Measurements from ENCODE around the gene CENPK. TPM values are rescaled to one million over a fixed set of nuclear protein-coding genes. Genes with fewer than 3 reads are reported as not detected.

The CENPK gene
- polyA plus RNA-seq, 1 donor (not counting 4 experiments of a cell fraction or from before 2014, with no cell fraction given) = 15.4 TPM

- no peaks in the 10 kb centered on the region for H3K79me2 ChIP-seq (ENCODE audit: control insufficient read depth, insufficient read depth, low read length)
- TF ChIP-seq, protein P1, sequence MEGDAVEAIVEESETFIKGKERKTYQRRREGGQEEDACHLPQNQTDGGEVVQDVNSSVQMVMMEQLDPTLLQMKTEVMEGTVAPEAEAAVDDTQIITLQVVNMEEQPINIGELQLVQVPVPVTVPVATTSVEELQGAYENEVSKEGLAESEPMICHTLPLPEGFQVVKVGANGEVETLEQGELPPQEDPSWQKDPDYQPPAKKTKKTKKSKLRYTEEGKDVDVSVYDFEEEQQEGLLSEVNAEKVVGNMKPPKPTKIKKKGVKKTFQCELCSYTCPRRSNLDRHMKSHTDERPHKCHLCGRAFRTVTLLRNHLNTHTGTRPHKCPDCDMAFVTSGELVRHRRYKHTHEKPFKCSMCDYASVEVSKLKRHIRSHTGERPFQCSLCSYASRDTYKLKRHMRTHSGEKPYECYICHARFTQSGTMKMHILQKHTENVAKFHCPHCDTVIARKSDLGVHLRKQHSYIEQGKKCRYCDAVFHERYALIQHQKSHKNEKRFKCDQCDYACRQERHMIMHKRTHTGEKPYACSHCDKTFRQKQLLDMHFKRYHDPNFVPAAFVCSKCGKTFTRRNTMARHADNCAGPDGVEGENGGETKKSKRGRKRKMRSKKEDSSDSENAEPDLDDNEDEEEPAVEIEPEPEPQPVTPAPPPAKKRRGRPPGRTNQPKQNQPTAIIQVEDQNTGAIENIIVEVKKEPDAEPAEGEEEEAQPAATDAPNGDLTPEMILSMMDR (optimal IDR thresholded peaks at IDR 0.05 in 1 of 3, IDR thresholded peaks at IDR 0.05 in 1 of 3, conservative IDR thresholded peaks at IDR 0.05 in 1 of 3; ENCODE audit: extremely low read depth in 1 of 3, insufficient read depth in 2 of 3, low read length in 3 of 3) = no peak
- no peak for TF ChIP-seq EZH2 (IDR thresholded peaks at IDR 0.05; ENCODE audit: low read length)
- DNase-seq (ENCODE audit: low read depth, low spot score) = no peak
- H3K9ac ChIP-seq (ENCODE audit: control insufficient read depth, extremely low read depth, insufficient read depth, low read length) = no peak overlapping the region
- H3K9me3 ChIP-seq (ENCODE audit: control insufficient read depth, low read depth, low read length) = no peaks in the 10 kb centered on the region
- H3K27ac ChIP-seq (ENCODE audit: control insufficient read depth, insufficient read depth, low read length) = no peak overlapping the region
- H3K4me2 ChIP-seq (ENCODE audit: control insufficient read depth, extremely low read depth, insufficient read depth, low read depth, low read length) = no peak overlapping the region
- H4K20me1 ChIP-seq (ENCODE audit: control insufficient read depth, extremely low read depth, insufficient read depth, low read length) = no peaks in the 10 kb centered on the region
- no peak overlapping the region for H3K4me3 ChIP-seq (ENCODE audit: control insufficient read depth in 2 of 3, extremely low read depth in 1 of 3, insufficient read depth in 2 of 3, low read depth in 1 of 3, low read length in 3 of 3)
- H3K27me3 ChIP-seq (ENCODE audit: control insufficient read depth, extremely low read depth, insufficient read depth, low read length) = no peaks in the 10 kb centered on the region
- no peaks in the 10 kb centered on the region for H3K4me1 ChIP-seq (ENCODE audit: control insufficient read depth, extremely low read depth, insufficient read depth, low read length)
- no peaks in the 10 kb centered on the region for H3K9me1 ChIP-seq (ENCODE audit: control insufficient read depth, extremely low read depth, insufficient read depth, low read length)
- FAIRE-seq = no peak
- H2AFZ ChIP-seq (ENCODE audit: control insufficient read depth, low read length) = no peak overlapping the region
- H3K36me3 ChIP-seq (ENCODE audit: control insufficient read depth in 2 of 2, extremely low read depth in 1 of 2, insufficient read depth in 2 of 2, low read length in 2 of 2) = peaks cover 0 to 4% of the 10 kb centered on the region in 2 experiments
- dilution Hi-C loops (cut with MboI; ENCODE audit: extremely low pct_ligation_motif_present, low sequenced_read_pairs) = no loop called here
These were observed 14.7 kb downstream of the CENPK start for GRCh38 chr5:65548281-65548680.

DNA sequence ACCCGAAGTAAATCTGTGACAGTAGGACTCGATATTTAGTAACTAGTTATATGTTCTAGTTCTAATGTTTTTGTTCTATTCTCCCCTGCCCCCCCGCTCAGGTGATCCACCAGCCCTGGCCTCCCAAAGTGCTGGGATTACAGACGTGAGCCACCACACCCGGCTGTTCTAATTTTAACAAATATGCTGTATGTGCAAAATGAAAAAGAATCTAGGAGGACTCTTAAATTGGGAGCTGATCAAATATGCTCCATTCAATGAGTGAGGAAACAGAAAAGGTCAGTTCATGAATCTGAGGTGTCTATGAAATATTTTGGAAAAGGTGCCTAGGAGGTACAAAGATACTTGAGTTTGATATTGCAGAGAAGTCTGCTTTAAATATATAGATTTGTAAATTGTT is 16.8 kb downstream of the CENPK start:
- no peak for DNase-seq (ENCODE audit: low read depth, low spot score)
- dilution Hi-C loops (cut with MboI; ENCODE audit: extremely low pct_ligation_motif_present, low sequenced_read_pairs) = no loop called here
- Histone ChIP-seq H3K4me2 (ENCODE audit: control insufficient read depth, extremely low read depth, insufficient read depth, low read depth, low read length) (no peak overlapping the region), H3K4me1 (ENCODE audit: control insufficient read depth, extremely low read depth, insufficient read depth, low read length) (no peaks in the 10 kb centered on the region), H3K27ac (ENCODE audit: control insufficient read depth, insufficient read depth, low read length) (no peak overlapping the region), H3K4me3 (ENCODE audit: control insufficient read depth in 2 of 3, extremely low read depth in 1 of 3, insufficient read depth in 2 of 3, low read depth in 1 of 3, low read length in 3 of 3) (no peak overlapping the region), H3K9me3 (ENCODE audit: control insufficient read depth, low read depth, low read length) (no peaks in the 10 kb centered on the region), H4K20me1 (ENCODE audit: control insufficient read depth, extremely low read depth, insufficient read depth, low read length) (no peaks in the 10 kb centered on the region), H3K79me2 (ENCODE audit: control insufficient read depth, insufficient read depth, low read length) (no peaks in the 10 kb centered on the region), H3K9me1 (ENCODE audit: control insufficient read depth, extremely low read depth, insufficient read depth, low read length) (no peaks in the 10 kb centered on the region), H3K36me3 (ENCODE audit: control insufficient read depth in 2 of 2, extremely low read depth in 1 of 2, insufficient read depth in 2 of 2, low read length in 2 of 2) (peaks cover 0 to 7% of the 10 kb centered on the region in 2 experiments), H3K27me3 (ENCODE audit: control insufficient read depth, extremely low read depth, insufficient read depth, low read length) (no peaks in the 10 kb centered on the region), H3K9ac (ENCODE audit: control insufficient read depth, extremely low read depth, insufficient read depth, low read length) (no peak overlapping the region), H2AFZ (ENCODE audit: control insufficient read depth, low read length) (no peak overlapping the region)
- FAIRE-seq = no peak
- TF ChIP-seq, protein P1 (optimal IDR thresholded peaks at IDR 0.05 in 1 of 3, IDR thresholded peaks at IDR 0.05 in 1 of 3, conservative IDR thresholded peaks at IDR 0.05 in 1 of 3; ENCODE audit: extremely low read depth in 1 of 3, insufficient read depth in 2 of 3, low read length in 3 of 3) = no peak
- no peak for TF ChIP-seq EZH2 (IDR thresholded peaks at IDR 0.05; ENCODE audit: low read length)

All from keratinocyte (primary cell).